Measurements from ENCODE around the gene ACBD6. TPM values are rescaled to one million over a fixed set of nuclear protein-coding genes. Genes with fewer than 3 reads are reported as not detected.

Gene ACBD6
- total and polyA plus RNA-seq, 11 donors, result 18.6 to 35.8 (median 21.8) TPM

GRCh38 chr1:180444522-180444921 is 57.9 kb downstream of the ACBD6 start:
- Histone ChIP-seq H3K27ac (no peak overlapping the region), H3K4me3 (no peak overlapping the region), H3K4me1 (peaks cover 0 to 7% (median 0%) of the 10 kb centered on the region in 12 donors), H3K9me3 (peaks cover 0 to 19% (median 0%) of the 10 kb centered on the region in 12 donors), H3K27me3 (no peaks in the 10 kb centered on the region), H3K36me3 (no peaks in the 10 kb centered on the region)
- intact Hi-C loops (cut with DNase I), result no loop called here
- WGBS, 4 donors, result 89 to 95% (median 93%) methylated on average over 2 of the region's 2 CpGs
- no peak for ATAC-seq
- DNase-seq, result no peak
- TF ChIP-seq CTCF (IDR thresholded peaks at IDR 0.05), result no peak
- TF ChIP-seq POLR2A (IDR thresholded peaks at IDR 0.05), result no peak

- Histone ChIP-seq H3K27ac (no peak overlapping the region), H3K27me3 (no peaks in the 10 kb centered on the region), H3K4me3 (no peak overlapping the region), H3K9me3 (peaks cover 0 to 19% (median 0%) of the 10 kb centered on the region in 12 donors), H3K4me1 (no peaks in the 10 kb centered on the region), H3K36me3 (no peaks in the 10 kb centered on the region)
- TF ChIP-seq POLR2A (IDR thresholded peaks at IDR 0.05), result no peak
- TF ChIP-seq CTCF (IDR thresholded peaks at IDR 0.05), result no peak
- no peak for ATAC-seq
- intact Hi-C loops (cut with DNase I), result no loop called here
- WGBS, 4 donors, result 93 to 100% (median 97%) methylated on average over 1 of the region's 1 CpG
- no peak for DNase-seq
Observed at GRCh38 chr1:180440335-180440734, 62.0 kb downstream of the ACBD6 start.

- intact Hi-C loops (cut with DNase I), result no loop called here
- Histone ChIP-seq H3K4me1 (no peaks in the 10 kb centered on the region), H3K27ac (no peak overlapping the region), H3K36me3 (no peaks in the 10 kb centered on the region), H3K27me3 (no peaks in the 10 kb centered on the region), H3K4me3 (no peak overlapping the region), H3K9me3 (no peaks in the 10 kb centered on the region)
- DNase-seq (no peak), ATAC-seq (no peak)
- 96 to 99% (median 97%) methylated on average over 7 of the region's 7 CpGs for WGBS, 4 donors
- TF ChIP-seq POLR2A (IDR thresholded peaks at IDR 0.05), result no peak
- no peak for TF ChIP-seq CTCF (IDR thresholded peaks at IDR 0.05)
Observed at GRCh38 chr1:180435566-180435965, 66.8 kb downstream of the ACBD6 start.

DNA sequence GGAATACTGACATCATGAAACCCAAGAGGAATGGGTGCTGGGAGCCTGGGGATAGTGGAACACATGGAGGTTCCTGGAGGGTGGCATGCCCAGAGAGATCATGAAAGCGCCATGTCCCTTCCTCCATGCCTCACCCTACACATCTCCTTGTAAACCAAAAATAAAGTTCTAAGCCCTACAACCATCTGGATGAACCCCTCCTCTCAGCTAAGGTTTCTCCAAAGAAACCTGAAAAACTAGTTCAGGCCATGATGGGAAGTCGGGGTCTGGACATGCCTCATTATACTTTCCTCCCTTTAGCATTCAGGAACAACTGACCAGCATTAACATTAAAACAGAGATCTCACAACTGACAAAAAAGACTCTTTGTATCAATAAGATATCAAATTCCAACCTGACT is 68.5 kb downstream of the ACBD6 start:
- intact Hi-C loops (cut with DNase I), result no loop called here
- no peaks in the 10 kb centered on the region for H3K27me3 ChIP-seq
- ATAC-seq, result no peak
- H3K4me3 ChIP-seq, result no peak overlapping the region
- 92 to 93% (median 93%) methylated on average over 2 of the region's 2 CpGs for WGBS, 4 donors
- H3K4me1 ChIP-seq, result no peaks in the 10 kb centered on the region
- peaks cover 0 to 6% (median 0%) of the 10 kb centered on the region in 9 donors for H3K36me3 ChIP-seq
- TF ChIP-seq CTCF (IDR thresholded peaks at IDR 0.05) (no peak), POLR2A (IDR thresholded peaks at IDR 0.05) (no peak)
- no peaks in the 10 kb centered on the region for H3K9me3 ChIP-seq
- no peak for DNase-seq
- no peak overlapping the region for H3K27ac ChIP-seq
